PFSK-1 (cell line): Measurements from ENCODE around the gene MGST2.

Experiments
- FOXP2 ChIP-seq: optimal IDR thresholded peaks from 2 replicates; pipeline ENCODE3; 2011; ENCODE audit warnings: borderline replicate concordance, control low read depth, inconsistent platforms; ENCODE audit not compliant: insufficient read depth; ENCODE audit errors: extremely low read length, extremely low read depth
- POLR2AphosphoS5 ChIP-seq: IDR thresholded peaks from 2 replicates; pipeline ENCODE4 v1.6.1; 2012; ENCODE audit warnings: low read depth, mild to moderate bottlenecking, control low read depth, low read length, moderate library complexity
- REST ChIP-seq, 2 experiments: IDR thresholded peaks; 2 replicates each; pipeline versions ENCODE4 v1.6.1 to v1.8.0; 2011 to 2012; ENCODE audit warnings: low read depth in 2 of 2, low read length in 2 of 2, control low read depth in 1 of 2, inconsistent platforms in 1 of 2, mild to moderate bottlenecking in 1 of 2, moderate library complexity in 1 of 2; ENCODE audit not compliant: insufficient read depth in 1 of 2
- SIN3A ChIP-seq: IDR thresholded peaks from 2 replicates; pipeline ENCODE4 v1.6.1; 2012; ENCODE audit warnings: mild to moderate bottlenecking, low read length, moderate library complexity, borderline replicate concordance; ENCODE audit not compliant: insufficient read depth
- TAF1 ChIP-seq: IDR thresholded peaks from 2 replicates; pipeline ENCODE4 v1.6.1; 2012; ENCODE audit warnings: low read length, control low read depth, borderline replicate concordance; ENCODE audit not compliant: insufficient read depth

The MGST2 gene

GRCh38 chr4:139629436-139630125 lies 36.0 kb upstream of the MGST2 start:
- TF ChIP-seq TAF1 (no peak), REST (IDR thresholded peaks at IDR 0.05; ENCODE audit: insufficient read depth in 1 of 2, low read depth in 2 of 2, low read length in 2 of 2) (no peak), FOXP2 (no peak), SIN3A (no peak), POLR2AphosphoS5 (no peak)

- TF ChIP-seq TAF1 (no peak), POLR2AphosphoS5 (no peak), REST (IDR thresholded peaks at IDR 0.05; ENCODE audit: insufficient read depth in 1 of 2, low read depth in 2 of 2, low read length in 2 of 2) (no peak), FOXP2 (no peak), SIN3A (no peak)
These were observed 35.5 kb upstream of the MGST2 start for GRCh38 chr4:139630126-139630495.

GRCh38 chr4:139630991-139631390 lies 34.6 kb upstream of the MGST2 start:
- no peak for TF ChIP-seq REST (IDR thresholded peaks at IDR 0.05; ENCODE audit: insufficient read depth in 1 of 2, low read depth in 2 of 2, low read length in 2 of 2)
- no peak for TF ChIP-seq SIN3A
- no peak for TF ChIP-seq POLR2AphosphoS5
- no peak for TF ChIP-seq FOXP2
- no peak for TF ChIP-seq TAF1

GRCh38 chr4:139631791-139632190 lies 33.8 kb upstream of the MGST2 start:
- no peak for TF ChIP-seq TAF1
- TF ChIP-seq POLR2AphosphoS5 = no peak
- no peak for TF ChIP-seq REST (IDR thresholded peaks at IDR 0.05; ENCODE audit: insufficient read depth in 1 of 2, low read depth in 2 of 2, low read length in 2 of 2)
- TF ChIP-seq SIN3A = no peak
- TF ChIP-seq FOXP2 = no peak

- TF ChIP-seq TAF1 = no peak
- TF ChIP-seq SIN3A = no peak
- TF ChIP-seq REST (IDR thresholded peaks at IDR 0.05; ENCODE audit: insufficient read depth in 1 of 2, low read depth in 2 of 2, low read length in 2 of 2) = no peak
- no peak for TF ChIP-seq FOXP2
- TF ChIP-seq POLR2AphosphoS5 = no peak
These were observed 32.4 kb upstream of the MGST2 start for GRCh38 chr4:139633195-139633594.
